Osteoblast (primary cell): ENCODE data around the gene PFN3. TPM values are rescaled to one million over a fixed set of nuclear protein-coding genes. Genes with fewer than 3 reads are reported as not detected.

Experiments used
- DNase-seq: peaks from one replicate; pipeline ENCODE4 v3.0.0; 2011; ENCODE audit warnings: low spot score, mixed read lengths; ENCODE audit not compliant: insufficient read length; ENCODE audit errors: missing footprints
- H2AFZ ChIP-seq: 2 replicates; pipeline ENCODE4 v1.6.0; 2011; ENCODE audit warnings: mild to moderate bottlenecking, low read length
- H3K27ac ChIP-seq: 2 replicates; pipeline ENCODE4 v1.5.1; 2011; ENCODE audit warnings: mild to moderate bottlenecking, low read depth, low read length, moderate library complexity
- H3K27me3 ChIP-seq: 2 replicates; pipeline ENCODE4 v1.6.0; 2012; ENCODE audit warnings: mild to moderate bottlenecking, control low read depth, inconsistent platforms, low read length, moderate library complexity; ENCODE audit not compliant: insufficient read depth
- H3K36me3 ChIP-seq: 2 replicates; pipeline ENCODE4 v1.5.1; 2011; ENCODE audit warnings: mild to moderate bottlenecking, low read length, control low read depth, moderate library complexity; ENCODE audit not compliant: insufficient read depth
- H3K4me1 ChIP-seq: 2 replicates; pipeline ENCODE4 v1.5.1; 2011; ENCODE audit warnings: mild to moderate bottlenecking, low read length, control low read depth, moderate library complexity; ENCODE audit not compliant: insufficient read depth
- H3K4me2 ChIP-seq: 2 replicates; pipeline ENCODE4 v1.6.0; 2011; ENCODE audit warnings: mild to moderate bottlenecking, low read length; ENCODE audit not compliant: insufficient read depth
- H3K4me3 ChIP-seq: fragments of 200-600 bp; sonication (generic); 3 replicates; pipeline ENCODE4 v1.5.1; 2012; ENCODE audit warnings: mild to moderate bottlenecking, low read length, inconsistent platforms; ENCODE audit not compliant: insufficient read depth
- H3K79me2 ChIP-seq: 2 replicates; pipeline ENCODE4 v1.6.0; 2012; ENCODE audit warnings: mild to moderate bottlenecking, low read length, control low read depth, inconsistent platforms; ENCODE audit not compliant: insufficient read depth
- H3K9me3 ChIP-seq: 2 replicates; pipeline ENCODE4 v1.5.1; 2011; ENCODE audit warnings: low read depth, low read length, control low read depth
- H4K20me1 ChIP-seq: 2 replicates; pipeline ENCODE4 v1.6.0; 2012; ENCODE audit warnings: mild to moderate bottlenecking, low read length, control low read depth; ENCODE audit not compliant: insufficient read depth
- total RNA-seq: library from RNA; depleted of rRNA; stranded (reverse); fragments of >200 nt; gene quantifications from 2 replicates; pipeline ENCODE4 v1.2.3, GENCODE V29; 2012
- TF ChIP-seq, protein P1 (sequence below): IDR thresholded peaks from 2 replicates; pipeline ENCODE4 v1.5.1; 2011; ENCODE audit warnings: mild to moderate bottlenecking, low read depth, low read length, moderate library complexity; ENCODE audit errors: extremely low read depth

Gene PFN3
- total RNA-seq, 1 donor, result not detected

DNA sequence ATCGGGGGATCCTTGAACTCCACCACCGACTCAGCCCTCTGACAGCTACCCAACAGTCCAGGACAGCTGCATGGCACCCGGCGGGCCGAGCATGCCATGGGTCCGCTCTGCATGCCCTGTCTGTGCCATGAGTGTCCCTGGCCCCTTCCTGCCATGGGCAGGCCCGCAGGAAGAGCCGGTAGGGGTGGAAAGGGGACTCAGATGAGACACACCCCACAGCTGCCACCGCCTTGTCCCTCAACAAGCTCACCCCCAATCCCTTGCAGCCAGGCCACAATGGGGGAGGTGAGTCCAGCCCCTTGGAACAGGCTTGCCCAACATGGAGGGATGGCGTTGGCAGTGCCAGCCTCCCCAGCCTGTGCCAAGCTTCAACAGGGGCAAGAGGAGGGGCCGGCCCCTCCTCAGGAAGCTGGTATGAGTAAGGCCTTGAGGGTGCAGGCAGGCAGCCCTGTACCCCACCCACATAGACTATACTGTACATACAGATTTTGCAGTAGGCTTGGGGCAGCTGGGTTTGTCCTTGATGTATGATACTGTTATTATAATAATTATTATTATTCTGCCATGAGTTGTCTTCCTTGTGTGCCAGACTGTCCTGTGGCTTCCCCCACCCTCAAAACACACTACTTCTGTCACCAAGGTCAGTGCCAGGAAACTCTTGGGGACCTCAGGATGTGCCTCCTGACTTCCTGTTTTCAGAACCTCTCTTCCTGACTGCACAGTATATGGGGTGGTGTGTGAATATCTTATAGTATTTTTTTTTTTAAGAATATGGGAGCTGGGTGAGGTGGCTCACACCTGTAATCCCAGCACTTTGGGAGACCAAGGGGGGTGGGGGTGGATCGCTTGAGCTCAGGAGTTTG is 28.2 kb downstream of the PFN3 start:
- peak; percentile 58 for DNase-seq
- TF ChIP-seq, protein P1, sequence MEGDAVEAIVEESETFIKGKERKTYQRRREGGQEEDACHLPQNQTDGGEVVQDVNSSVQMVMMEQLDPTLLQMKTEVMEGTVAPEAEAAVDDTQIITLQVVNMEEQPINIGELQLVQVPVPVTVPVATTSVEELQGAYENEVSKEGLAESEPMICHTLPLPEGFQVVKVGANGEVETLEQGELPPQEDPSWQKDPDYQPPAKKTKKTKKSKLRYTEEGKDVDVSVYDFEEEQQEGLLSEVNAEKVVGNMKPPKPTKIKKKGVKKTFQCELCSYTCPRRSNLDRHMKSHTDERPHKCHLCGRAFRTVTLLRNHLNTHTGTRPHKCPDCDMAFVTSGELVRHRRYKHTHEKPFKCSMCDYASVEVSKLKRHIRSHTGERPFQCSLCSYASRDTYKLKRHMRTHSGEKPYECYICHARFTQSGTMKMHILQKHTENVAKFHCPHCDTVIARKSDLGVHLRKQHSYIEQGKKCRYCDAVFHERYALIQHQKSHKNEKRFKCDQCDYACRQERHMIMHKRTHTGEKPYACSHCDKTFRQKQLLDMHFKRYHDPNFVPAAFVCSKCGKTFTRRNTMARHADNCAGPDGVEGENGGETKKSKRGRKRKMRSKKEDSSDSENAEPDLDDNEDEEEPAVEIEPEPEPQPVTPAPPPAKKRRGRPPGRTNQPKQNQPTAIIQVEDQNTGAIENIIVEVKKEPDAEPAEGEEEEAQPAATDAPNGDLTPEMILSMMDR, result no peak
- H4K20me1 ChIP-seq, result no peaks in the 10 kb centered on the region
- no peak overlapping the region for H3K4me2 ChIP-seq
- no peak overlapping the region for H3K4me3 ChIP-seq
- no peaks in the 10 kb centered on the region for H3K36me3 ChIP-seq
- H3K4me1 ChIP-seq, result peaks cover 5% of the 10 kb centered on the region
- H3K27ac ChIP-seq, result no peak overlapping the region
- H2AFZ ChIP-seq, result no peak overlapping the region
- H3K27me3 ChIP-seq, result peaks cover 6% of the 10 kb centered on the region
- no peaks in the 10 kb centered on the region for H3K79me2 ChIP-seq
- no peaks in the 10 kb centered on the region for H3K9me3 ChIP-seq

DNA sequence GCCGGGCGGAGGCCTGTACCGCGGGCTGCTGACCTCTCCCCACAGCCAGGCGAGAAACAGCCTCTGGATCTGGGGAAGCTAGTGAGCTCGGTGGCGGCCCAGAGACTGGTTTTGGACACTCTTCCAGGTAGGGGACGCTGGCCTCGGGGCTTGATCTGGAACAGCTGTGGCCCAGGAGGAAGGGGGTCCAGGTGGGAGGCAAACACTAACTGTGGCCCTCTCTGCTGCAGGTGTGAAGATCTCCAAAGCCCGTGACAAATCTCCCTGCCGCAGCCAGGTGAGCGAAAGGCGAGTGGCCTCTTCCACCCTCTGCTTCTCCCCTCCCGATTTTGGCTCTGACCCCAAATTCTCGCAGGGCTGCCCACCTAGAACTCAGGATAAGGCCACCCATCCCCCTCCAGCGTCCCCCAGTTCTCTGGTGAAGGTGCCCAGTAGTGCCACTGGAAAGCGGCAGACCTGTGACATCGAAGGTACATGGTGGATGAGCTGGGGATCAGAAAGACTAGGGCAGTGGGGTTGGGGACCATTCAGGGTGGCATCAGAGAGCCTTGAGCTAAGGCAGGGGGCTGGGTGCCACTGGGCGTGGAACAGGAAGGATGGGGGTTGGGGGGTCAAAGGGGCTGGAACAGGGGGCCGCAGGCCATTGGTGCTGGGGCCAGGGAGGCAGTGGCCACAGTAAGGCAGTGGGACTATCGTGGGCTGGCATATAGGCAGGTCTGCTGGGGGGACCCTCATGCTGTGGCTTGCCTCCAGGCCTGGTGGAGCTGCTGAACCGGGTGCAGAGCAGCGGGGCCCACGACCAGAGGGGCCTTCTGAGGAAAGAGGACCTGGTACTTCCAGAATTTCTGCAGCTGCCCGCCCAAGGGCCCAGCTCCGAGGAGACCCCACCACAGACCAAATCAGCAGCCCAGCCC is 29.1 kb downstream of the PFN3 start:
- H3K4me1 ChIP-seq, result peaks cover 6% of the 10 kb centered on the region
- H3K27me3 ChIP-seq, result peaks cover 6% of the 10 kb centered on the region
- no peaks in the 10 kb centered on the region for H3K36me3 ChIP-seq
- H3K79me2 ChIP-seq, result no peaks in the 10 kb centered on the region
- no peaks in the 10 kb centered on the region for H3K9me3 ChIP-seq
- TF ChIP-seq, protein P1, result no peak
- peak overlapping the region; percentile 73 for H3K4me3 ChIP-seq
- H3K4me2 ChIP-seq, result peak overlapping the region; percentile 87
- H3K27ac ChIP-seq, result no peak overlapping the region
- H4K20me1 ChIP-seq, result no peaks in the 10 kb centered on the region
- H2AFZ ChIP-seq, result peak overlapping the region; percentile 95
- DNase-seq, result peak; percentile 78

DNA sequence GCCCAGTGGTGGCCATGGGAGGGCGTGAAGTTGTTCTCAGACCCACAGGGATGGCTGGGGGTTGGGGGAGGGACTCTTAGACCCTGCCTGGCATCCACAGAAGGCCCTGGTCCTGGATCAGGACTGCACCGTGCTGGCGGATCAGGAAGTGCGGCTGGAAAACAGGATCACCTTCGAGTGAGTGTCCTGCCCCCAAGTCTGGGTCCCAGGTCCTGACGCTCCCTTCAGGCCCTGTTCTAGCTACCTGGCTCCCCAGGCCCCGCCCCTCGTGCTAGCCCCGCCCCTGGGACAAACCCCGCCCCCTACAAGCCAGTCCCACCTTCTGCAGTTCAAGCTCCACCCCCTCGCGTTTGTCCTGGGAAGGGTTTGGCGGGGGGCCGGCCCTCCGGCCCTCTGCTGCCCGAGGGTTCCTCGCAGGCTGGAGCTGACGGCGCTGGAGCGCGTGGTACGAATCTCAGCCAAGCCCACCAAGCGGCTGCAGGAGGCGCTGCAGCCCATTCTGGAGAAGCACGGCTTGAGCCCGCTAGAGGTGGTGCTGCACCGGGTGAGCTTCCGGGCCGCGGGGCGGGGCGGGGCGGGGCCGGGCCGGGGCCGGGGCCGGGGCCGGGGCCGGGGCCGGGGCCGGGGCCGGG is 29.9 kb downstream of the PFN3 start:
- TF ChIP-seq, protein P1, result peak; percentile 47
- Histone ChIP-seq H3K4me1 (peaks cover 7% of the 10 kb centered on the region), H3K4me3 (peak overlapping the region; percentile 73), H3K4me2 (peak overlapping the region; percentile 87), H3K27me3 (peaks cover 6% of the 10 kb centered on the region), H3K36me3 (no peaks in the 10 kb centered on the region), H2AFZ (no peak overlapping the region), H3K79me2 (no peaks in the 10 kb centered on the region), H4K20me1 (no peaks in the 10 kb centered on the region), H3K27ac (no peak overlapping the region), H3K9me3 (no peaks in the 10 kb centered on the region)
- peak; percentile 99 for DNase-seq
